Keratinocyte (primary cell): Measurements from ENCODE around the gene KCNJ12. TPM values are rescaled to one million over a fixed set of nuclear protein-coding genes. Genes with fewer than 3 reads are reported as not detected.

Source experiments
- DNase-seq: peaks from one replicate; pipeline ENCODE4 v3.0.0-alpha.2; 2011; ENCODE audit warnings: low read depth, missing footprints, low spot score
- FAIRE-seq: peaks from 2 replicates; lab custom pipeline; 2011; peaks lifted over from hg19 to GRCh38; lab: Jason Lieb, UNC
- H2AFZ ChIP-seq: 2 replicates; pipeline ENCODE4 v1.6.0; 2012; ENCODE audit warnings: low read length, control low read depth, inconsistent platforms; ENCODE audit not compliant: control insufficient read depth
- H3K27ac ChIP-seq: 2 replicates; pipeline ENCODE4 v1.5.1; 2011; ENCODE audit warnings: low read length; ENCODE audit not compliant: control insufficient read depth, insufficient read depth
- H3K27me3 ChIP-seq: 3 replicates; pipeline ENCODE4 v1.6.0; 2011; ENCODE audit warnings: low read length; ENCODE audit not compliant: control insufficient read depth, insufficient read depth; ENCODE audit errors: extremely low read depth
- H3K36me3 ChIP-seq, 2 experiments: 2 replicates in 1 of 2; 3 replicates in 1 of 2; pipeline ENCODE4 v1.5.1; 2011; ENCODE audit warnings: low read length in 2 of 2, mild to moderate bottlenecking in 1 of 2; ENCODE audit not compliant: control insufficient read depth in 2 of 2, insufficient read depth in 2 of 2; ENCODE audit errors: extremely low read depth in 1 of 2
- H3K4me1 ChIP-seq: 3 replicates; pipeline ENCODE4 v1.5.1; 2011; ENCODE audit warnings: low read length; ENCODE audit not compliant: control insufficient read depth, insufficient read depth; ENCODE audit errors: extremely low read depth
- H3K4me2 ChIP-seq: 3 replicates; pipeline ENCODE4 v1.6.0; 2011; ENCODE audit warnings: low read depth, low read length; ENCODE audit not compliant: control insufficient read depth, insufficient read depth; ENCODE audit errors: extremely low read depth
- H3K4me3 ChIP-seq, 3 experiments: fragments of 200-600 bp in 1 of 3; sonication (generic) in 1 of 3; 2 replicates in 2 of 3; 3 replicates in 1 of 3; pipeline ENCODE4 v1.5.1; 2011 to 2016; ENCODE audit warnings: low read length in 3 of 3, mild to moderate bottlenecking in 3 of 3, control low read depth in 2 of 3, inconsistent platforms in 1 of 3, low read depth in 1 of 3, mixed read lengths in 1 of 3, mixed run types in 1 of 3, moderate library complexity in 1 of 3; ENCODE audit not compliant: control insufficient read depth in 2 of 3, insufficient read depth in 2 of 3; ENCODE audit errors: extremely low read depth in 1 of 3
- H3K79me2 ChIP-seq: 2 replicates; pipeline ENCODE4 v1.6.0; 2012; ENCODE audit warnings: low read length; ENCODE audit not compliant: control insufficient read depth, insufficient read depth
- H3K9ac ChIP-seq: 3 replicates; pipeline ENCODE4 v1.6.0; 2011; ENCODE audit warnings: low read length; ENCODE audit not compliant: control insufficient read depth, insufficient read depth; ENCODE audit errors: extremely low read depth
- H3K9me1 ChIP-seq: 3 replicates; pipeline ENCODE4 v1.6.0; 2011; ENCODE audit warnings: low read length; ENCODE audit not compliant: control insufficient read depth, insufficient read depth; ENCODE audit errors: extremely low read depth
- H3K9me3 ChIP-seq: 2 replicates; pipeline ENCODE4 v1.5.1; 2012; ENCODE audit warnings: low read depth, low read length; ENCODE audit not compliant: control insufficient read depth
- H4K20me1 ChIP-seq: 3 replicates; pipeline ENCODE4 v1.6.0; 2011; ENCODE audit warnings: low read length; ENCODE audit not compliant: control insufficient read depth, insufficient read depth; ENCODE audit errors: extremely low read depth
- CTCF ChIP-seq, 3 experiments: IDR thresholded peaks in 1 of 3; conservative IDR thresholded peaks in 1 of 3; optimal IDR thresholded peaks in 1 of 3; 2 replicates in 2 of 3; 3 replicates in 1 of 3; pipeline versions ENCODE3 to v1.5.1; 2011; ENCODE audit warnings: low read length in 3 of 3, mild to moderate bottlenecking in 3 of 3, moderate library complexity in 2 of 3, control low read depth in 1 of 3, inconsistent platforms in 1 of 3; ENCODE audit not compliant: insufficient read depth in 2 of 3; ENCODE audit errors: extremely low read depth in 1 of 3
- EZH2 ChIP-seq: IDR thresholded peaks from one replicate; pipeline ENCODE4 v1.6.1; 2012; ENCODE audit warnings: inconsistent platforms, mild to moderate bottlenecking, low read length, moderate library complexity
- dilution Hi-C: fragments of 300-500 bp; cut with MboI; formaldehyde crosslinking; loops from one replicate; pipeline ENCODE4 v1.7.0; 2020; ENCODE audit warnings: low sequenced_read_pairs; ENCODE audit not compliant: extremely low pct_ligation_motif_present
- polyA plus RNA-seq, 5 experiments: library from polyadenylated mRNA; depleted of rRNA in 3 of 5; stranded (reverse) in 3 of 5; stranded (forward) in 1 of 5; unstranded in 1 of 5; fragments of >200 nt; gene quantifications; 1 replicate in 1 of 5; 2 replicates in 3 of 5; 3 replicates in 1 of 5; pipeline versions ENCODE4 v1.2.1 to v1.2.3, GENCODE V29; 2011 to 2012; ENCODE audit warnings: missing spikeins in 2 of 5, low read depth in 1 of 5, low replicate concordance in 1 of 5

The KCNJ12 gene
- polyA plus RNA-seq, 1 donor (not counting 4 experiments of a cell fraction or from before 2014, with no cell fraction given): 0.04 TPM

- Histone ChIP-seq H4K20me1 (no peaks in the 10 kb centered on the region), H3K27me3 (peaks cover 43% of the 10 kb centered on the region), H3K36me3 (no peaks in the 10 kb centered on the region), H3K9me3 (no peaks in the 10 kb centered on the region), H3K9me1 (no peaks in the 10 kb centered on the region), H3K27ac (no peak overlapping the region), H3K4me3 (peak overlapping the region; percentile 14 to 42 (median 35)), H2AFZ (no peak overlapping the region), H3K4me2 (peak overlapping the region; percentile 77), H3K4me1 (peaks cover 5% of the 10 kb centered on the region), H3K79me2 (no peaks in the 10 kb centered on the region), H3K9ac (no peak overlapping the region)
- dilution Hi-C loops: no loop called here
- DNase-seq (no peak), FAIRE-seq (no peak)
- TF ChIP-seq CTCF (optimal IDR thresholded peaks at IDR 0.05 in 1 of 3, IDR thresholded peaks at IDR 0.05 in 1 of 3, conservative IDR thresholded peaks at IDR 0.05 in 1 of 3; ENCODE audit: extremely low read depth in 1 of 3, insufficient read depth in 2 of 3, low read length in 3 of 3) (no peak), EZH2 (peak; percentile 35)
Measured at GRCh38 chr17:21376759-21377690, 868 bp downstream of the KCNJ12 start.

DNA sequence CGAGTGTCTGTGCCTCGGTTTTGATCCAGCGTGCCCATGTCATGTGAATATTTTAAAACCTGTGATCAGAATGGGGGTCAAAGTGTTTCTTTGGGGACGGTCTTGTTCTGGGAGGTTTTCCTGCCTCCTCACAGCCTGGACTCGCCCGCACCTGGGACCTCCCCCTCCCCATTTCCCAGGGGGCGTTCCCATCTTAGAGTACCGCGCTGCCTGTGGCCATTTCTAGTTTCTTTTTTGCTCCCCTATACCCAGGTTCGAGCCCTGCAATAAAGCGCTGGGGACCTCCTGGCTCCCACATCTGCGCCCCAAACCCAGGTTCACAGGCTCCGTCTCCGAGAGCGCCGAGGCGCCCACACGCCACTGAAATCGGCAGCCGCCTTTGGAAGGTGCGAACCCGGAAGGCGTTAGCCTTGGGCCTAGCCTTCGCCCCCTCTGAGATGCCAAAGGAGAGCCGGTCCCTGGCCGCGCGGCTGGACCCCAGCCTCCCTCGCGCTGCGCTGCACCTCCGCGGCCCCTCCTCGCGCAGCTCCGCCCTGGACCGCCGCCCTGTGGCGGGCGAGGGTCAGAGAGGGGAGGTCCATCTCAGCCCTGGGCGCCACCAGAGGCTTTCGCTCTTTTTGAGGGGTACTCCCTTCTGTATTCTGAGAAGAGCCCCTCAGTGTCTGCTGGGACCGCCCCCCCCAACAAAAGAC, 1.7 kb downstream of the KCNJ12 start:
- Histone ChIP-seq H3K4me1 (peaks cover 5% of the 10 kb centered on the region), H3K4me3 (no peak overlapping the region), H3K9me3 (no peaks in the 10 kb centered on the region), H3K9ac (no peak overlapping the region), H3K27ac (no peak overlapping the region), H4K20me1 (no peaks in the 10 kb centered on the region), H2AFZ (no peak overlapping the region), H3K27me3 (peaks cover 40% of the 10 kb centered on the region), H3K9me1 (no peaks in the 10 kb centered on the region), H3K79me2 (no peaks in the 10 kb centered on the region), H3K36me3 (no peaks in the 10 kb centered on the region), H3K4me2 (no peak overlapping the region)
- FAIRE-seq: no peak
- TF ChIP-seq CTCF (optimal IDR thresholded peaks at IDR 0.05 in 1 of 3, IDR thresholded peaks at IDR 0.05 in 1 of 3, conservative IDR thresholded peaks at IDR 0.05 in 1 of 3; ENCODE audit: extremely low read depth in 1 of 3, insufficient read depth in 2 of 3, low read length in 3 of 3) (no peak), EZH2 (no peak)
- dilution Hi-C loops: no loop called here
- no peak for DNase-seq
